ENCODE measurements around the gene BLNK.

The BLNK gene

GRCh38 chr10:96283756-96284155 is 12.4 kb upstream of the BLNK start:
- no peaks in the 10 kb centered on the region for H3K36me3 ChIP-seq (ENCODE audit: insufficient read depth, low read depth, low read length)
- no peaks in the 10 kb centered on the region for H3K4me1 ChIP-seq (ENCODE audit: insufficient read depth, low read length)
- H3K9me3 ChIP-seq (ENCODE audit: insufficient read depth, low read depth, low read length): no peaks in the 10 kb centered on the region
- H3K27ac ChIP-seq (ENCODE audit: low read length): no peak overlapping the region
- H3K9ac ChIP-seq (ENCODE audit: low read depth, low read length): no peak overlapping the region
- no peak overlapping the region for H3K4me3 ChIP-seq (ENCODE audit: low read length)
- H3K27me3 ChIP-seq (ENCODE audit: insufficient read depth, low read length): no peaks in the 10 kb centered on the region

DNA sequence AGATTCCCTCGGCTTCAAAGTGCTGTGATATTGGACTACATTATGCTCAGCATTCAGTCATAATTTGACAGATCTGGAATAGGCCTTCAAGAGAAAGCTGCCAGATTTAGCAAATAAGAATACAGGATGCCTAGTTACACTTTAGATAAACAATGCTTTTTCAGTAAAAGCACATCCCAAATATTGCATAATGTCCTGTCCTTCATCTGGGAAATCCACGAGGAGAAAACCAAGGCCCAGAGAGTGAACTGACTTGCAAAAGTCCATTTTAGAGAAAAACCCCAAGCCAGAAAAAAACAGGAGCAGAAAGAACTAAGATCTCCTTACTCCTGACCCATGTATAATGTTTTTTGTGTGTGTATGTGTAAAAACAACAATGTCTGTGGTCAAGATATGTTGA is 12.0 kb upstream of the BLNK start:
- no peaks in the 10 kb centered on the region for H3K9me3 ChIP-seq (ENCODE audit: insufficient read depth, low read depth, low read length)
- no peak overlapping the region for H3K27ac ChIP-seq (ENCODE audit: low read length)
- H3K27me3 ChIP-seq (ENCODE audit: insufficient read depth, low read length): no peaks in the 10 kb centered on the region
- H3K4me3 ChIP-seq (ENCODE audit: low read length): no peak overlapping the region
- H3K9ac ChIP-seq (ENCODE audit: low read depth, low read length): no peak overlapping the region
- no peaks in the 10 kb centered on the region for H3K4me1 ChIP-seq (ENCODE audit: insufficient read depth, low read length)
- H3K36me3 ChIP-seq (ENCODE audit: insufficient read depth, low read depth, low read length): no peaks in the 10 kb centered on the region

GRCh38 chr10:96281444-96282029 is 10.2 kb upstream of the BLNK start:
- H3K36me3 ChIP-seq (ENCODE audit: insufficient read depth, low read depth, low read length): no peaks in the 10 kb centered on the region
- no peak overlapping the region for H3K27ac ChIP-seq (ENCODE audit: low read length)
- H3K27me3 ChIP-seq (ENCODE audit: insufficient read depth, low read length): no peaks in the 10 kb centered on the region
- H3K9ac ChIP-seq (ENCODE audit: low read depth, low read length): no peak overlapping the region
- no peaks in the 10 kb centered on the region for H3K4me1 ChIP-seq (ENCODE audit: insufficient read depth, low read length)
- H3K4me3 ChIP-seq (ENCODE audit: low read length): no peak overlapping the region
- no peaks in the 10 kb centered on the region for H3K9me3 ChIP-seq (ENCODE audit: insufficient read depth, low read depth, low read length)

DNA sequence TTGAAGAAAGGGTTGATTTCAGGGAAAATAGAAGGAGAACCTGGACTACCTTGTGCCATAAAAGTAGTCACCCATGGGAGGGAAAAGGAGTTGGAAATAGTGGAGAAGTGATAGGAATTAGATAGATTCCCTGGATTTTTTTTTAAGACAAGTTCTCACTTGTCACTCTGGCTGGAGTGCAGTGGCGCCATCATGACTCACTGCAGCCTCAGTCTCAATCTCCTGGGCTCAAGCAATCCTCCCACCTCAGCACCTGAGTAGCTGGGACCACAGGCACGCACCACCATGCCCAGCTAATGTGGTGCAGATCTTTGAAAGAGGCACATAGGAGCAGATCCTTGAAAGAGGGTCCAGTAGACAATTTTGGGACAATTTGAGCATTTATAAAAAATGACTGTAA is 9.5 kb upstream of the BLNK start:
- no peak overlapping the region for H3K4me3 ChIP-seq (ENCODE audit: low read length)
- no peak overlapping the region for H3K9ac ChIP-seq (ENCODE audit: low read depth, low read length)
- H3K36me3 ChIP-seq (ENCODE audit: insufficient read depth, low read depth, low read length): no peaks in the 10 kb centered on the region
- no peak overlapping the region for H3K27ac ChIP-seq (ENCODE audit: low read length)
- no peaks in the 10 kb centered on the region for H3K9me3 ChIP-seq (ENCODE audit: insufficient read depth, low read depth, low read length)
- H3K27me3 ChIP-seq (ENCODE audit: insufficient read depth, low read length): no peaks in the 10 kb centered on the region
- H3K4me1 ChIP-seq (ENCODE audit: insufficient read depth, low read length): no peaks in the 10 kb centered on the region

DNA sequence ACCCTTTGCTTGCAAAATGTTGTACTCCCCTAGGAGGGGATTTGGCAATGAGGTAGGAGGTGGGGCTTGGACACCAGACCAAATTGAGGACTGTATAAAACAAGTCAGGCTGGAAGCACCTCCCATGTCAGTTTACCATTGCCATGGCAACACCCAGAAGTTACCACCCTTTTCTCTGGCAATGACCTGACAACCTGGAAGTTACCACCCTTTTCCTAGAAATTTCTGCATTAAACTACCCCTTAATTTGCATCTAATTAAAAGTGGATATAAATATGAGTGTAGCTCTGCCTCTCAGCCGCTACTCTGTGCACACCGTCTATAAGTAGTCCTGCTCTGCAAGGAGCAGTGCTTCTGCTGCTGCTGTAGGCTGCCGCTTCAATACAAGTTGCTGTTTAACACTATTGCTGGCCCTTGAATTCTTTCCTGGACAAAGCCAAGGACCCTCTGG is 7.8 kb upstream of the BLNK start:
- Histone ChIP-seq H3K4me1 (ENCODE audit: insufficient read depth, low read length) (no peaks in the 10 kb centered on the region), H3K9ac (ENCODE audit: low read depth, low read length) (no peak overlapping the region), H3K36me3 (ENCODE audit: insufficient read depth, low read depth, low read length) (no peaks in the 10 kb centered on the region), H3K27me3 (ENCODE audit: insufficient read depth, low read length) (no peaks in the 10 kb centered on the region), H3K27ac (ENCODE audit: low read length) (no peak overlapping the region), H3K9me3 (ENCODE audit: insufficient read depth, low read depth, low read length) (no peaks in the 10 kb centered on the region), H3K4me3 (ENCODE audit: low read length) (no peak overlapping the region)

- no peak overlapping the region for H3K27ac ChIP-seq (ENCODE audit: low read length)
- H3K36me3 ChIP-seq (ENCODE audit: insufficient read depth, low read depth, low read length): no peaks in the 10 kb centered on the region
- H3K9me3 ChIP-seq (ENCODE audit: insufficient read depth, low read depth, low read length): no peaks in the 10 kb centered on the region
- no peak overlapping the region for H3K4me3 ChIP-seq (ENCODE audit: low read length)
- H3K4me1 ChIP-seq (ENCODE audit: insufficient read depth, low read length): no peaks in the 10 kb centered on the region
- H3K9ac ChIP-seq (ENCODE audit: low read depth, low read length): no peak overlapping the region
- H3K27me3 ChIP-seq (ENCODE audit: insufficient read depth, low read length): no peaks in the 10 kb centered on the region
Measured at GRCh38 chr10:96276831-96277230, 5.5 kb upstream of the BLNK start.

GRCh38 chr10:96276426-96276825 is 5.1 kb upstream of the BLNK start:
- no peaks in the 10 kb centered on the region for H3K36me3 ChIP-seq (ENCODE audit: insufficient read depth, low read depth, low read length)
- H3K4me1 ChIP-seq (ENCODE audit: insufficient read depth, low read length): no peaks in the 10 kb centered on the region
- H3K27me3 ChIP-seq (ENCODE audit: insufficient read depth, low read length): no peaks in the 10 kb centered on the region
- H3K4me3 ChIP-seq (ENCODE audit: low read length): no peak overlapping the region
- H3K27ac ChIP-seq (ENCODE audit: low read length): no peak overlapping the region
- no peak overlapping the region for H3K9ac ChIP-seq (ENCODE audit: low read depth, low read length)
- no peaks in the 10 kb centered on the region for H3K9me3 ChIP-seq (ENCODE audit: insufficient read depth, low read depth, low read length)

GRCh38 chr10:96275685-96276418 is 4.5 kb upstream of the BLNK start:
- Histone ChIP-seq H3K9me3 (ENCODE audit: insufficient read depth, low read depth, low read length) (no peaks in the 10 kb centered on the region), H3K4me1 (ENCODE audit: insufficient read depth, low read length) (no peaks in the 10 kb centered on the region), H3K4me3 (ENCODE audit: low read length) (no peak overlapping the region), H3K27ac (ENCODE audit: low read length) (no peak overlapping the region), H3K9ac (ENCODE audit: low read depth, low read length) (no peak overlapping the region), H3K36me3 (ENCODE audit: insufficient read depth, low read depth, low read length) (no peaks in the 10 kb centered on the region), H3K27me3 (ENCODE audit: insufficient read depth, low read length) (no peaks in the 10 kb centered on the region)

- Histone ChIP-seq H3K4me3 (ENCODE audit: low read length) (no peak overlapping the region), H3K27ac (ENCODE audit: low read length) (no peak overlapping the region), H3K36me3 (ENCODE audit: insufficient read depth, low read depth, low read length) (no peaks in the 10 kb centered on the region), H3K9ac (ENCODE audit: low read depth, low read length) (no peak overlapping the region), H3K27me3 (ENCODE audit: insufficient read depth, low read length) (no peaks in the 10 kb centered on the region), H3K4me1 (ENCODE audit: insufficient read depth, low read length) (no peaks in the 10 kb centered on the region), H3K9me3 (ENCODE audit: insufficient read depth, low read depth, low read length) (no peaks in the 10 kb centered on the region)
Measured at GRCh38 chr10:96272316-96273280, 1.2 kb upstream of the BLNK start.

DNA sequence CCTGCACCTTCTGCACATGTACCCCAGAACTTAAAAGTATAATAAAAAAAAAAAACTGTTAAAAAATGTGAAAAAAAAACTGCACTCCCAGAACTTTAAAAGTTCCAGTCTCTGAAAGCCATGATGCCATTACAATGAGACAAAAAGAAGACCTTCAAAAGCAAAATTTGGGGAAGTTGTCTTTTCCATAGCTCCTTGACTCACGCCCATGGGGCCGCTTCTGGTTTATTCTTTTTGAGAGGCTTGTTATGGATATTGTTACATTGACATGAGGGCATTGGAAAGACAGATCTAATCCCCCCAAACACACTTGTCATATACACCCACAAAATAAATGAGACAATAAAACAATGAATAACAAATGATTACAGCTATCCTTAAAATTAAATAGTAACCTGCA is 798 bp downstream of the BLNK start:
- H3K27ac ChIP-seq (ENCODE audit: low read length): no peak overlapping the region
- no peak overlapping the region for H3K9ac ChIP-seq (ENCODE audit: low read depth, low read length)

DNA sequence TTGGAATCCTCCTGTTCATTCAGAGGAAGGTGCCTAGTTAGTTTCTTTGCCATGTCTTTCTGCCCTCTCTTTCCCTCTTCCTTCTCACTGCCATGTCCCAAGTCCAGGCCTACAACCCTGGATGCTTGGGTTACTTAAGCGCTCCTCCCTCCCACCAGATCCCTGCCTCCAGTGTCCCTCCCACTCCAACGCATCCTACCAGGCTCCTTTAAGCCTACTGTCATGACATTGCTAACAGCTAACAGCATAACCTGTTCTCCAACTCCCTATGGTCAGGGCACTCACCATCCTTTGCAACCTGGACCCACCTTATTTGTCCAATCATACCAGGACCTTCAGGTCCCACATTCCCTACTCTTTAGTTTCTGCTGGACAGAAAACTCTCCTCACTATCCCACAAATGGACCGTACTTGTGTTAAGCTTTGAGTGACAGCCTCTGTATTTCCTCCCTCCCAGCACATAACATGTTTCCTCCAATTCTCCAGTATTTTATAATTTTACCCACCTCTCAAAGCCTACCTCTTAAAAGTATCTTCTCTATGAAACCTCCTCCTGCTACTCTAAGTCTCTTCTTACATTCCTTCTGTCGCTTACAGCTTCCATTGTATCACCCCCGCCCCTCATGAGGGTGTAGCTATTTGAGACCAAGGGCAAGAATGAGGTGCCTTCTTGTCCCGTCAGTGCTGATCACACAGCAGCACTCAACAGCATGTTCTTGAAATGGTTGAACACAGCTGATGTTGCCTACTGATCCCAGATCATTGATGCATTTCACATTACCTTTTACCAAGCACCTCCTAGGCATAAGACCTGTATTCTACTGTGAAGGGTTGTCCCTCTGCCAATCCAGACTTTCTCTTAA is 1.7 kb downstream of the BLNK start:
- H3K4me3 ChIP-seq (ENCODE audit: low read length): no peak overlapping the region
- no peak overlapping the region for H3K27ac ChIP-seq (ENCODE audit: low read length)
- no peaks in the 10 kb centered on the region for H3K36me3 ChIP-seq (ENCODE audit: insufficient read depth, low read depth, low read length)
- no peaks in the 10 kb centered on the region for H3K4me1 ChIP-seq (ENCODE audit: insufficient read depth, low read length)
- no peaks in the 10 kb centered on the region for H3K9me3 ChIP-seq (ENCODE audit: insufficient read depth, low read depth, low read length)
- no peak overlapping the region for H3K9ac ChIP-seq (ENCODE audit: low read depth, low read length)
- no peaks in the 10 kb centered on the region for H3K27me3 ChIP-seq (ENCODE audit: insufficient read depth, low read length)

More for the DNA sequence above, 798 bp downstream of the BLNK start:
- Histone ChIP-seq H3K36me3 (ENCODE audit: insufficient read depth, low read depth, low read length) (no peaks in the 10 kb centered on the region), H3K9me3 (ENCODE audit: insufficient read depth, low read depth, low read length) (no peaks in the 10 kb centered on the region), H3K27me3 (ENCODE audit: insufficient read depth, low read length) (no peaks in the 10 kb centered on the region), H3K4me3 (ENCODE audit: low read length) (no peak overlapping the region), H3K4me1 (ENCODE audit: insufficient read depth, low read length) (no peaks in the 10 kb centered on the region)
